Stimulated activated CD8-positive, alpha-beta memory T cell treated with anti-CD3 and anti-CD28 coated beads, Interleukin-12 subunit alpha, Interleukin-12 subunit beta, amount 100 ng/mL, for 4 hours (primary cell): Measurements from ENCODE around the gene C3orf70.
"Not testable (repeated sequence)": the region's sequence is repeated elsewhere in the genome, so short reads cannot be mapped to it uniquely, and the experiment has no call there.

ENCODE experiments used
- DNase-seq: peaks from one replicate; pipeline ENCODE4 v3.0.0-alpha.2; 2020; ENCODE audit warnings: low read depth

Gene C3orf70

GRCh38 chr3:185151101-185151963 is 1.5 kb downstream of the C3orf70 start:
- DNase-seq, result no peak

GRCh38 chr3:185150561-185150960 is 2.3 kb downstream of the C3orf70 start:
- no peak for DNase-seq

GRCh38 chr3:185149591-185149990 is 3.3 kb downstream of the C3orf70 start:
- no peak for DNase-seq

GRCh38 chr3:185145511-185145910 is 7.3 kb downstream of the C3orf70 start:
- no peak for DNase-seq

GRCh38 chr3:185144784-185145183 is 8.1 kb downstream of the C3orf70 start:
- DNase-seq, result no peak

GRCh38 chr3:185137821-185138220 is 15.0 kb downstream of the C3orf70 start:
- DNase-seq, result no peak

GRCh38 chr3:185134509-185134908 is 18.4 kb downstream of the C3orf70 start:
- no peak for DNase-seq

- no peak for DNase-seq
These were observed 21.1 kb downstream of the C3orf70 start for GRCh38 chr3:185131602-185132256.

GRCh38 chr3:185129083-185129482 is 23.8 kb downstream of the C3orf70 start:
- DNase-seq, result no peak

GRCh38 chr3:185126201-185126600 is 26.7 kb downstream of the C3orf70 start:
- DNase-seq, result no peak

GRCh38 chr3:185120126-185120525 is 32.7 kb downstream of the C3orf70 start:
- DNase-seq, result no peak

- DNase-seq, result no peak
These were observed 37.5 kb downstream of the C3orf70 start for GRCh38 chr3:185115371-185115770.

GRCh38 chr3:185114756-185115155 is 38.1 kb downstream of the C3orf70 start:
- no peak for DNase-seq

GRCh38 chr3:185112186-185112585 is 40.7 kb downstream of the C3orf70 start:
- DNase-seq, result no peak

GRCh38 chr3:185109012-185109411 is 43.8 kb downstream of the C3orf70 start:
- DNase-seq, result not testable (repeated sequence)

GRCh38 chr3:185106256-185106890 is 46.5 kb downstream of the C3orf70 start:
- not testable (repeated sequence) for DNase-seq

GRCh38 chr3:185103359-185104127 is 49.3 kb downstream of the C3orf70 start:
- no peak for DNase-seq

- no peak for DNase-seq
These were observed 58.2 kb downstream of the C3orf70 start for GRCh38 chr3:185094697-185095096.

- no peak for DNase-seq
These were observed 59.7 kb downstream of the C3orf70 start for GRCh38 chr3:185093116-185093515.

GRCh38 chr3:185090811-185091210 is 62.0 kb downstream of the C3orf70 start:
- DNase-seq, result no peak

- DNase-seq, result no peak
These were observed 63.1 kb downstream of the C3orf70 start for GRCh38 chr3:185089751-185090150.

- no peak for DNase-seq
These were observed 63.5 kb downstream of the C3orf70 start for GRCh38 chr3:185089343-185089742.
